HEK293 (cell line): Measurements from ENCODE around the gene PTGR1.

Experiments
- CTCF ChIP-seq: fragments of 450-650 bp; formaldehyde crosslinking; IDR thresholded peaks from 2 replicates; pipeline ENCODE4 v1.5.1; 2016; ENCODE audit warnings: missing biosample characterization, missing genetic modification characterization
- MEIS1 ChIP-seq: sonication (generic); formaldehyde crosslinking; IDR thresholded peaks from 2 replicates; pipeline ENCODE4 v1.8.1; 2022; ENCODE audit warnings: missing genetic modification reagents, mild to moderate bottlenecking, borderline replicate concordance
- YY1 ChIP-seq: fragments of 450-650 bp; formaldehyde crosslinking; IDR thresholded peaks from 2 replicates; pipeline ENCODE4 v1.5.1; 2018; ENCODE audit warnings: missing biosample characterization, missing genetic modification characterization
- ZNF175 ChIP-seq: fragments of 450-650 bp; formaldehyde crosslinking; IDR thresholded peaks from 2 replicates; pipeline ENCODE4 v1.5.1; 2016; ENCODE audit warnings: missing biosample characterization, missing genetic modification characterization
- ZNF214 ChIP-seq: fragments of 450-650 bp; formaldehyde crosslinking; IDR thresholded peaks from 2 replicates; pipeline ENCODE4 v1.5.1; 2017; ENCODE audit warnings: missing biosample characterization, mild to moderate bottlenecking, missing genetic modification characterization, borderline replicate concordance
- ZNF518A ChIP-seq: fragments of 450-650 bp; formaldehyde crosslinking; conservative IDR thresholded peaks from 2 replicates; pipeline ENCODE4 v1.5.1; 2016; ENCODE audit warnings: low read depth, missing biosample characterization, missing genetic modification characterization
- ZSCAN4 ChIP-seq: fragments of 450-650 bp; formaldehyde crosslinking; IDR thresholded peaks from 2 replicates; pipeline ENCODE4 v1.5.1; 2017; ENCODE audit warnings: missing biosample characterization, missing genetic modification characterization
- TF ChIP-seq, protein P1 (sequence below): fragments of 450-650 bp; formaldehyde crosslinking; IDR thresholded peaks from 2 replicates; pipeline ENCODE4 v1.5.1; 2016; ENCODE audit warnings: missing biosample characterization, missing genetic modification characterization, low read depth
- TF ChIP-seq, protein P2 (sequence below): fragments of 450-650 bp; formaldehyde crosslinking; IDR thresholded peaks from 2 replicates; pipeline ENCODE4 v1.5.1; 2016; ENCODE audit warnings: missing biosample characterization, missing genetic modification characterization

GRCh38 chr9:111649016-111649415 lies 49.6 kb upstream of the PTGR1 start:
- TF ChIP-seq CTCF (tag by site-specific recombination) (no peak), YY1 (tag by site-specific recombination) (no peak), MEIS1 (CRISPR knock-in tag) (no peak), ZSCAN4 (tag by site-specific recombination) (no peak), ZNF214 (tag by site-specific recombination) (no peak), ZNF518A (tag by site-specific recombination) (no peak), ZNF175 (tag by site-specific recombination) (no peak)
- TF ChIP-seq, protein P1, sequence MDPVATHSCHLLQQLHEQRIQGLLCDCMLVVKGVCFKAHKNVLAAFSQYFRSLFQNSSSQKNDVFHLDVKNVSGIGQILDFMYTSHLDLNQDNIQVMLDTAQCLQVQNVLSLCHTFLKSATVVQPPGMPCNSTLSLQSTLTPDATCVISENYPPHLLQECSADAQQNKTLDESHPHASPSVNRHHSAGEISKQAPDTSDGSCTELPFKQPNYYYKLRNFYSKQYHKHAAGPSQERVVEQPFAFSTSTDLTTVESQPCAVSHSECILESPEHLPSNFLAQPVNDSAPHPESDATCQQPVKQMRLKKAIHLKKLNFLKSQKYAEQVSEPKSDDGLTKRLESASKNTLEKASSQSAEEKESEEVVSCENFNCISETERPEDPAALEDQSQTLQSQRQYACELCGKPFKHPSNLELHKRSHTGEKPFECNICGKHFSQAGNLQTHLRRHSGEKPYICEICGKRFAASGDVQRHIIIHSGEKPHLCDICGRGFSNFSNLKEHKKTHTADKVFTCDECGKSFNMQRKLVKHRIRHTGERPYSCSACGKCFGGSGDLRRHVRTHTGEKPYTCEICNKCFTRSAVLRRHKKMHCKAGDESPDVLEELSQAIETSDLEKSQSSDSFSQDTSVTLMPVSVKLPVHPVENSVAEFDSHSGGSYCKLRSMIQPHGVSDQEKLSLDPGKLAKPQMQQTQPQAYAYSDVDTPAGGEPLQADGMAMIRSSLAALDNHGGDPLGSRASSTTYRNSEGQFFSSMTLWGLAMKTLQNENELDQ (tag by site-specific recombination): no peak
- TF ChIP-seq, protein P2, sequence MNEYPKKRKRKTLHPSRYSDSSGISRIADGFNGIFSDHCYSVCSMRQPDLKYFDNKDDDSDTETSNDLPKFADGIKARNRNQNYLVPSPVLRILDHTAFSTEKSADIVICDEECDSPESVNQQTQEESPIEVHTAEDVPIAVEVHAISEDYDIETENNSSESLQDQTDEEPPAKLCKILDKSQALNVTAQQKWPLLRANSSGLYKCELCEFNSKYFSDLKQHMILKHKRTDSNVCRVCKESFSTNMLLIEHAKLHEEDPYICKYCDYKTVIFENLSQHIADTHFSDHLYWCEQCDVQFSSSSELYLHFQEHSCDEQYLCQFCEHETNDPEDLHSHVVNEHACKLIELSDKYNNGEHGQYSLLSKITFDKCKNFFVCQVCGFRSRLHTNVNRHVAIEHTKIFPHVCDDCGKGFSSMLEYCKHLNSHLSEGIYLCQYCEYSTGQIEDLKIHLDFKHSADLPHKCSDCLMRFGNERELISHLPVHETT: no peak
